ENCODE measurements around the gene PSMD10. TPM values are rescaled to one million over a fixed set of nuclear protein-coding genes. Genes with fewer than 3 reads are reported as not detected.

The PSMD10 gene
- total RNA-seq, 6 donors from 2014 or later = 9.4 to 42.3 (median 35.4) TPM

GRCh38 chrX:108123591-108124366 lies 32.4 kb upstream of the PSMD10 start:
- Histone ChIP-seq H3K4me3 (no peak overlapping the region), H3K27ac (no peak overlapping the region), H3K27me3 (no peaks in the 10 kb centered on the region), H3K36me3 (no peaks in the 10 kb centered on the region), H3K9me3 (no peaks in the 10 kb centered on the region), H3K4me1 (no peaks in the 10 kb centered on the region)
- no peak for ATAC-seq (ENCODE audit: low FRiP score in 2 of 2)
- TF ChIP-seq CTCF (IDR thresholded peaks at IDR 0.05) (no peak), POLR2AphosphoS5 (IDR thresholded peaks at IDR 0.05) (no peak), POLR2A (IDR thresholded peaks at IDR 0.05) (no peak), EP300 (IDR thresholded peaks at IDR 0.05) (no peak)
- no peak for DNase-seq
- WGBS, 2 donors = 84 to 94% methylated on average over 3 of the region's 3 CpGs

GRCh38 chrX:108122748-108123147 lies 31.4 kb upstream of the PSMD10 start:
- WGBS, 2 donors = 60 to 87% methylated on average over 1 to 2 of the region's 2 CpGs
- ATAC-seq (ENCODE audit: low FRiP score in 2 of 2) (no peak), DNase-seq (no peak)
- no peaks in the 10 kb centered on the region for H3K36me3 ChIP-seq
- no peaks in the 10 kb centered on the region for H3K27me3 ChIP-seq
- no peak overlapping the region for H3K27ac ChIP-seq
- TF ChIP-seq CTCF (IDR thresholded peaks at IDR 0.05) (no peak), POLR2AphosphoS5 (IDR thresholded peaks at IDR 0.05) (no peak), POLR2A (IDR thresholded peaks at IDR 0.05) (no peak), EP300 (IDR thresholded peaks at IDR 0.05) (no peak)
- H3K4me3 ChIP-seq = no peak overlapping the region
- H3K9me3 ChIP-seq = no peaks in the 10 kb centered on the region
- no peaks in the 10 kb centered on the region for H3K4me1 ChIP-seq

DNA sequence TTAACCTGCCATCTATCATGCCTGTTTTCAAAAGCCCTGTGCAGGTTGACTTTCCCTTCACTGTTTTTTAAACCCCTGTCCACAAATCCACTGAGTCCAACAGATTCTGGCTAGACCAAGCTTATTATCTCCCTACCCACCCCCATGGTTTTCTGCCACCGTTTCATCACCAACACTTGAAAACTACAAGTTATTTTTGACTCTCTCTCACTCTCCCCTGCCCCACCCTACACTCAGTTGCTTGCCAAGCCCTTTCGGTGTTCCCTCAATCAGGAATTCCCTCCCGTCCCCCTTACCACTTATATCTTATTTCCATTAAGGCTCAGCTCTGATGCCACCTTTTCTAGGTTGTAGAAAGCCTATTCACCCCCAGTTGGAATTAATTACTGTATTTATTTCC lies 29.9 kb upstream of the PSMD10 start:
- Histone ChIP-seq H3K9me3 (no peaks in the 10 kb centered on the region), H3K4me3 (no peak overlapping the region), H3K27ac (no peak overlapping the region), H3K4me1 (no peaks in the 10 kb centered on the region), H3K36me3 (no peaks in the 10 kb centered on the region), H3K27me3 (no peaks in the 10 kb centered on the region)
- WGBS, 2 donors = 23 to 45% methylated on average over 3 of the region's 3 CpGs
- no peak for TF ChIP-seq POLR2A (IDR thresholded peaks at IDR 0.05)
- TF ChIP-seq POLR2AphosphoS5 (IDR thresholded peaks at IDR 0.05) = no peak
- TF ChIP-seq CTCF (IDR thresholded peaks at IDR 0.05) = no peak
- no peak for TF ChIP-seq EP300 (IDR thresholded peaks at IDR 0.05)
- DNase-seq (no peak), ATAC-seq (ENCODE audit: low FRiP score in 2 of 2) (no peak)

DNA sequence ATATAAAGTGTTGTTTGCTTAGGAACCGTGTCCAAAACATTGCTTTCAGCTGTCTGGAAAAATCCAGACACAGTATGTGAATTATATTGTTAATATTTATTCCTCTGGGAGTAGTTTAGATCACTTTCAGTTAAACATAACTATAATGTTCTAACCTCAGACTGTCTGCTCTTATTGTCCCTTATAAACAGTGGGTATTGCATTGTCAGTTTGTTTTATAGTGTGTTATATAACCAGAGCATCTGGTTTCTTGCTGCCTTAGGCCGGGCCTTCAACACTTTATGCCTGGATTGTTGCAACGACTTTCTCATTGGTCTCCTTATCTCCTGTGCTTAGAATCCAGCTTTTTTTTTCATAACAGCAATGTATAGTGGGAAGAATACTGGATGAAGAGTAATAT lies 26.6 kb upstream of the PSMD10 start:
- H3K4me3 ChIP-seq = no peak overlapping the region
- no peaks in the 10 kb centered on the region for H3K4me1 ChIP-seq
- no peak overlapping the region for H3K27ac ChIP-seq
- H3K9me3 ChIP-seq = no peaks in the 10 kb centered on the region
- ATAC-seq (ENCODE audit: low FRiP score in 2 of 2) (no peak), DNase-seq (no peak)
- H3K27me3 ChIP-seq = no peaks in the 10 kb centered on the region
- 59 to 63% methylated on average over 3 of the region's 3 CpGs for WGBS, 2 donors
- TF ChIP-seq EP300 (IDR thresholded peaks at IDR 0.05) (no peak), POLR2AphosphoS5 (IDR thresholded peaks at IDR 0.05) (no peak), POLR2A (IDR thresholded peaks at IDR 0.05) (no peak), CTCF (IDR thresholded peaks at IDR 0.05) (no peak)
- H3K36me3 ChIP-seq = no peaks in the 10 kb centered on the region

- Histone ChIP-seq H3K36me3 (no peaks in the 10 kb centered on the region), H3K27ac (no peak overlapping the region), H3K4me3 (no peak overlapping the region), H3K4me1 (no peaks in the 10 kb centered on the region), H3K9me3 (no peaks in the 10 kb centered on the region), H3K27me3 (no peaks in the 10 kb centered on the region)
- TF ChIP-seq CTCF (IDR thresholded peaks at IDR 0.05) (no peak), POLR2A (IDR thresholded peaks at IDR 0.05) (no peak), POLR2AphosphoS5 (IDR thresholded peaks at IDR 0.05) (no peak), EP300 (IDR thresholded peaks at IDR 0.05) (no peak)
- DNase-seq (no peak), ATAC-seq (ENCODE audit: low FRiP score in 2 of 2) (no peak)
Observed at GRCh38 chrX:108114541-108114940, 23.2 kb upstream of the PSMD10 start.

Measured in upper lobe of left lung (tissue), 6 donors.